H9 (cell line): ENCODE results near the gene FAM174B. TPM values are rescaled to one million over a fixed set of nuclear protein-coding genes. Genes with fewer than 3 reads are reported as not detected.

Source experiments
- DNase-seq: peaks from one replicate; pipeline ENCODE4 v3.0.0-alpha.2; 2017
- H2AFZ ChIP-seq: one replicate; pipeline ENCODE4 v1.6.1; 2013; ENCODE audit warnings: mild to moderate bottlenecking, low read length, control low read depth, moderate library complexity
- H2AK5ac ChIP-seq: 2 replicates; pipeline ENCODE4 v1.6.1; 2013; ENCODE audit warnings: low read length, control low read depth, mixed read lengths; ENCODE audit not compliant: insufficient read length
- H2BK120ac ChIP-seq: one replicate; pipeline ENCODE4 v1.6.1; 2013; ENCODE audit warnings: low read depth, mild to moderate bottlenecking, low read length, control low read depth, inconsistent platforms; ENCODE audit not compliant: poor library complexity, severe bottlenecking
- H2BK12ac ChIP-seq: 2 replicates; pipeline ENCODE4 v1.6.1; 2013; ENCODE audit warnings: low read length, control low read depth, mixed read lengths, low read depth; ENCODE audit not compliant: insufficient read length
- H2BK15ac ChIP-seq: 2 replicates; pipeline ENCODE4 v1.6.1; 2013; ENCODE audit warnings: low read depth, low read length, control low read depth
- H2BK20ac ChIP-seq: one replicate; pipeline ENCODE4 v1.6.1; 2013; ENCODE audit warnings: low read depth, mild to moderate bottlenecking, low read length, control low read depth, inconsistent platforms; ENCODE audit not compliant: poor library complexity, severe bottlenecking
- H2BK5ac ChIP-seq: 2 replicates; pipeline ENCODE4 v1.6.1; 2013; ENCODE audit warnings: low read length, control low read depth, mixed read lengths; ENCODE audit not compliant: insufficient read length
- H3K14ac ChIP-seq: 2 replicates; pipeline ENCODE4 v1.6.1; 2013; ENCODE audit warnings: low read length, control low read depth; ENCODE audit not compliant: insufficient read depth
- H3K18ac ChIP-seq: 2 replicates; pipeline ENCODE4 v1.6.1; 2013; ENCODE audit warnings: low read depth, mild to moderate bottlenecking, mixed read lengths, low read length, control low read depth; ENCODE audit not compliant: insufficient read length
- H3K23ac ChIP-seq: 2 replicates; pipeline ENCODE4 v1.6.1; 2013; ENCODE audit warnings: low read length, control low read depth, mixed read lengths, low read depth; ENCODE audit not compliant: insufficient read length
- H3K23me2 ChIP-seq: 2 replicates; pipeline ENCODE4 v1.6.1; 2013; ENCODE audit warnings: low read depth, mild to moderate bottlenecking, mixed read lengths, low read length, control low read depth; ENCODE audit not compliant: insufficient read length, poor library complexity, severe bottlenecking
- H3K27ac ChIP-seq: 2 replicates; pipeline ENCODE4 v1.5.1; 2013; ENCODE audit warnings: low read length, control low read depth, mixed read lengths, low read depth; ENCODE audit not compliant: insufficient read length
- H3K27me3 ChIP-seq: 2 replicates; pipeline ENCODE4 v1.6.1; 2013; ENCODE audit warnings: low read length, control low read depth, inconsistent platforms; ENCODE audit not compliant: insufficient read depth
- H3K4ac ChIP-seq: 2 replicates; pipeline ENCODE4 v1.6.1; 2013; ENCODE audit warnings: low read depth, mild to moderate bottlenecking, control low read depth, inconsistent platforms, low read length, moderate library complexity
- H3K4me1 ChIP-seq: 2 replicates; pipeline ENCODE4 v1.6.1; 2013; ENCODE audit warnings: low read length, control low read depth, inconsistent platforms; ENCODE audit not compliant: insufficient read depth
- H3K4me2 ChIP-seq: 2 replicates; pipeline ENCODE4 v1.6.1; 2013; ENCODE audit warnings: low read length, control low read depth, mixed read lengths; ENCODE audit not compliant: insufficient read length, insufficient read depth
- H3K56ac ChIP-seq: 2 replicates; pipeline ENCODE4 v1.6.1; 2013; ENCODE audit warnings: low read depth, mild to moderate bottlenecking, mixed read lengths, low read length, control low read depth; ENCODE audit not compliant: insufficient read length
- H3K79me1 ChIP-seq: 2 replicates; pipeline ENCODE4 v1.6.1; 2013; ENCODE audit warnings: low read depth, mild to moderate bottlenecking, moderate library complexity, low read length, control low read depth, inconsistent platforms; ENCODE audit not compliant: insufficient read depth, poor library complexity, severe bottlenecking
- H3K79me2 ChIP-seq: 2 replicates; pipeline ENCODE4 v1.6.1; 2013; ENCODE audit warnings: low read length, control low read depth, inconsistent platforms; ENCODE audit not compliant: insufficient read depth
- H3K9ac ChIP-seq: 2 replicates; pipeline ENCODE4 v1.6.1; 2013; ENCODE audit warnings: low read length, control low read depth, mixed read lengths; ENCODE audit not compliant: insufficient read length; ENCODE audit errors: extremely low read depth
- H3K9me3 ChIP-seq: one replicate; pipeline ENCODE4 v1.6.1; 2013; ENCODE audit warnings: low read depth, low read length, inconsistent platforms; ENCODE audit not compliant: control insufficient read depth
- H3T11ph ChIP-seq: one replicate; pipeline ENCODE4 v1.6.1; 2013; ENCODE audit warnings: mild to moderate bottlenecking, low read length, control low read depth, inconsistent platforms
- H4K20me1 ChIP-seq: one replicate; pipeline ENCODE4 v1.6.1; 2013; ENCODE audit not compliant: control insufficient read depth, insufficient read length, insufficient read depth
- H4K5ac ChIP-seq: 2 replicates; pipeline ENCODE4 v1.6.1; 2013; ENCODE audit warnings: low read depth, mild to moderate bottlenecking, mixed read lengths, low read length, control low read depth; ENCODE audit not compliant: insufficient read length
- H4K8ac ChIP-seq: replicated peaks from 2 replicates; pipeline ENCODE4 v1.6.1; 2013; ENCODE audit warnings: low read length, control low read depth, mixed read lengths, low read depth; ENCODE audit not compliant: insufficient read length
- H4K91ac ChIP-seq: 2 replicates; pipeline ENCODE4 v1.6.1; 2013; ENCODE audit warnings: low read depth, mild to moderate bottlenecking, moderate library complexity, mixed read lengths, low read length, control low read depth; ENCODE audit not compliant: insufficient read length
- H3K27ac Mint-ChIP-seq, 3 experiments: 2 replicates in 2 of 3; 3 replicates in 1 of 3; pipeline ENCODE4 v1.8.0; 2020 to 2021; ENCODE audit warnings: mixed read lengths in 3 of 3, mild to moderate bottlenecking in 1 of 3, moderate library complexity in 1 of 3
- H3K27me3 Mint-ChIP-seq: 2 replicates; pipeline ENCODE4 v1.8.0; 2021; ENCODE audit warnings: low read depth, mild to moderate bottlenecking, moderate library complexity, mixed read lengths
- H3K36me3 Mint-ChIP-seq, 3 experiments: 2 replicates in 2 of 3; 3 replicates in 1 of 3; pipeline ENCODE4 v1.8.0; 2020 to 2021; ENCODE audit warnings: low read depth in 3 of 3, mixed read lengths in 3 of 3; ENCODE audit not compliant: insufficient read depth in 1 of 3
- H3K4me1 Mint-ChIP-seq, 2 experiments: 2 replicates each; pipeline ENCODE4 v1.8.0; 2020; ENCODE audit warnings: mixed read lengths in 2 of 2
- H3K4me3 Mint-ChIP-seq, 2 experiments: 2 replicates in 1 of 2; 3 replicates in 1 of 2; pipeline ENCODE4 v1.8.0; 2020 to 2021; ENCODE audit warnings: mild to moderate bottlenecking in 2 of 2, mixed read lengths in 2 of 2, moderate library complexity in 1 of 2
- H3K9me3 Mint-ChIP-seq, 2 experiments: 2 replicates in 1 of 2; 3 replicates in 1 of 2; pipeline ENCODE4 v1.8.0; 2020; ENCODE audit warnings: mild to moderate bottlenecking in 2 of 2, mixed read lengths in 2 of 2, moderate library complexity in 1 of 2
- CTCF ChIP-seq: fragments of 200-600 bp; sonication (generic); conservative IDR thresholded peaks from 3 replicates; pipeline ENCODE4 v1.8.0; 2021; ENCODE audit warnings: antibody characterized with exemption, mild to moderate bottlenecking
- WGBS: extraction: QIAGEN DNeasy Blood & Tissue Kit; methylation state at CpG from one replicate; pipeline ENCODE4 v1.1.7; 2013; ENCODE audit warnings: missing lambda C conversion rate, low lambda C conversion rate, mixed read lengths; ENCODE audit not compliant: insufficient read length; ENCODE audit errors: extremely low coverage; 5-methylcytosine and 5-hydroxymethylcytosine counted together
- total RNA-seq: library from RNA; stranded (reverse); gene quantifications from 2 replicates; pipeline ENCODE4 v1.2.1, GENCODE V29; 2021

The FAM174B gene
- total RNA-seq, 1 experiment from 2014 or later: 38.0 TPM

GRCh38 chr15:92637626-92638025 lies 17.9 kb downstream of the FAM174B start:
- H3K4me3 Mint-ChIP-seq: no peak overlapping the region
- H3K4me1 ChIP-seq: peaks cover 11% of the 10 kb centered on the region; the same call in 1 of the 2 replicates
- no peak overlapping the region; the same call in 1 of the 2 replicates for H3K14ac ChIP-seq
- peaks cover 3 to 13% (median 11%) of the 10 kb centered on the region in 3 experiments for H3K36me3 Mint-ChIP-seq
- TF ChIP-seq CTCF: no peak
- H3K9me3 Mint-ChIP-seq: peaks cover 7 to 19% of the 10 kb centered on the region in 2 experiments
- H2BK5ac ChIP-seq: no peak overlapping the region
- H3K79me2 ChIP-seq: peaks cover 6% of the 10 kb centered on the region; the same call in 1 of the 2 replicates
- H3K27ac ChIP-seq: no peak overlapping the region
- no peak overlapping the region for H2BK120ac ChIP-seq
- H2AK5ac ChIP-seq: no peak overlapping the region
- no peak overlapping the region for H2BK15ac ChIP-seq
- no peaks in the 10 kb centered on the region for H3K27me3 Mint-ChIP-seq
- peak overlapping the region in 1 of 3 experiments; percentile 63; a peak in 1 of 7 replicates for H3K27ac Mint-ChIP-seq
- no peak overlapping the region for H4K8ac ChIP-seq
- H4K5ac ChIP-seq: no peak overlapping the region
- H3K23ac ChIP-seq: no peak overlapping the region
- no peak for DNase-seq
- H4K20me1 ChIP-seq: no peaks in the 10 kb centered on the region
- H2BK12ac ChIP-seq: no peak overlapping the region
- no CpG with 5 or more reads among the region's 7 CpGs for WGBS
- no peaks in the 10 kb centered on the region for H3K23me2 ChIP-seq
- no peak overlapping the region for H3K4ac ChIP-seq
- H3K9me3 ChIP-seq: no peaks in the 10 kb centered on the region
- no peak overlapping the region for H2BK20ac ChIP-seq
- H3K9ac ChIP-seq: no peak overlapping the region
- H3K4me2 ChIP-seq: no peak overlapping the region
- no peak overlapping the region for H4K91ac ChIP-seq
- no peak overlapping the region for H3K56ac ChIP-seq
- H3K4me1 Mint-ChIP-seq: peaks cover 52 to 59% of the 10 kb centered on the region in 2 experiments
- no peaks in the 10 kb centered on the region for H3K27me3 ChIP-seq
- no peak overlapping the region for H3K18ac ChIP-seq
- no peak overlapping the region for H3T11ph ChIP-seq
- no peak overlapping the region for H2AFZ ChIP-seq
- peaks cover under 1% of the 10 kb centered on the region for H3K79me1 ChIP-seq
